H9 (cell line): ENCODE results near the gene GGT6. TPM values are rescaled to one million over a fixed set of nuclear protein-coding genes. Genes with fewer than 3 reads are reported as not detected.

Source experiments
- DNase-seq: peaks from one replicate; pipeline ENCODE4 v3.0.0-alpha.2; 2017
- H2AFZ ChIP-seq: one replicate; pipeline ENCODE4 v1.6.1; 2013; ENCODE audit warnings: mild to moderate bottlenecking, low read length, control low read depth, moderate library complexity
- H2AK5ac ChIP-seq: 2 replicates; pipeline ENCODE4 v1.6.1; 2013; ENCODE audit warnings: low read length, control low read depth, mixed read lengths; ENCODE audit not compliant: insufficient read length
- H2BK120ac ChIP-seq: one replicate; pipeline ENCODE4 v1.6.1; 2013; ENCODE audit warnings: low read depth, mild to moderate bottlenecking, low read length, control low read depth, inconsistent platforms; ENCODE audit not compliant: poor library complexity, severe bottlenecking
- H2BK12ac ChIP-seq: 2 replicates; pipeline ENCODE4 v1.6.1; 2013; ENCODE audit warnings: low read length, control low read depth, mixed read lengths, low read depth; ENCODE audit not compliant: insufficient read length
- H2BK15ac ChIP-seq: 2 replicates; pipeline ENCODE4 v1.6.1; 2013; ENCODE audit warnings: low read depth, low read length, control low read depth
- H2BK20ac ChIP-seq: one replicate; pipeline ENCODE4 v1.6.1; 2013; ENCODE audit warnings: low read depth, mild to moderate bottlenecking, low read length, control low read depth, inconsistent platforms; ENCODE audit not compliant: poor library complexity, severe bottlenecking
- H2BK5ac ChIP-seq: 2 replicates; pipeline ENCODE4 v1.6.1; 2013; ENCODE audit warnings: low read length, control low read depth, mixed read lengths; ENCODE audit not compliant: insufficient read length
- H3K14ac ChIP-seq: 2 replicates; pipeline ENCODE4 v1.6.1; 2013; ENCODE audit warnings: low read length, control low read depth; ENCODE audit not compliant: insufficient read depth
- H3K18ac ChIP-seq: 2 replicates; pipeline ENCODE4 v1.6.1; 2013; ENCODE audit warnings: low read depth, mild to moderate bottlenecking, mixed read lengths, low read length, control low read depth; ENCODE audit not compliant: insufficient read length
- H3K23ac ChIP-seq: 2 replicates; pipeline ENCODE4 v1.6.1; 2013; ENCODE audit warnings: low read length, control low read depth, mixed read lengths, low read depth; ENCODE audit not compliant: insufficient read length
- H3K23me2 ChIP-seq: 2 replicates; pipeline ENCODE4 v1.6.1; 2013; ENCODE audit warnings: low read depth, mild to moderate bottlenecking, mixed read lengths, low read length, control low read depth; ENCODE audit not compliant: insufficient read length, poor library complexity, severe bottlenecking
- H3K27ac ChIP-seq: 2 replicates; pipeline ENCODE4 v1.5.1; 2013; ENCODE audit warnings: low read length, control low read depth, mixed read lengths, low read depth; ENCODE audit not compliant: insufficient read length
- H3K27me3 ChIP-seq: 2 replicates; pipeline ENCODE4 v1.6.1; 2013; ENCODE audit warnings: low read length, control low read depth, inconsistent platforms; ENCODE audit not compliant: insufficient read depth
- H3K4ac ChIP-seq: 2 replicates; pipeline ENCODE4 v1.6.1; 2013; ENCODE audit warnings: low read depth, mild to moderate bottlenecking, control low read depth, inconsistent platforms, low read length, moderate library complexity
- H3K4me1 ChIP-seq: 2 replicates; pipeline ENCODE4 v1.6.1; 2013; ENCODE audit warnings: low read length, control low read depth, inconsistent platforms; ENCODE audit not compliant: insufficient read depth
- H3K4me2 ChIP-seq: 2 replicates; pipeline ENCODE4 v1.6.1; 2013; ENCODE audit warnings: low read length, control low read depth, mixed read lengths; ENCODE audit not compliant: insufficient read length, insufficient read depth
- H3K56ac ChIP-seq: 2 replicates; pipeline ENCODE4 v1.6.1; 2013; ENCODE audit warnings: low read depth, mild to moderate bottlenecking, mixed read lengths, low read length, control low read depth; ENCODE audit not compliant: insufficient read length
- H3K79me1 ChIP-seq: 2 replicates; pipeline ENCODE4 v1.6.1; 2013; ENCODE audit warnings: low read depth, mild to moderate bottlenecking, moderate library complexity, low read length, control low read depth, inconsistent platforms; ENCODE audit not compliant: insufficient read depth, poor library complexity, severe bottlenecking
- H3K79me2 ChIP-seq: 2 replicates; pipeline ENCODE4 v1.6.1; 2013; ENCODE audit warnings: low read length, control low read depth, inconsistent platforms; ENCODE audit not compliant: insufficient read depth
- H3K9ac ChIP-seq: 2 replicates; pipeline ENCODE4 v1.6.1; 2013; ENCODE audit warnings: low read length, control low read depth, mixed read lengths; ENCODE audit not compliant: insufficient read length; ENCODE audit errors: extremely low read depth
- H3K9me3 ChIP-seq: one replicate; pipeline ENCODE4 v1.6.1; 2013; ENCODE audit warnings: low read depth, low read length, inconsistent platforms; ENCODE audit not compliant: control insufficient read depth
- H3T11ph ChIP-seq: one replicate; pipeline ENCODE4 v1.6.1; 2013; ENCODE audit warnings: mild to moderate bottlenecking, low read length, control low read depth, inconsistent platforms
- H4K20me1 ChIP-seq: one replicate; pipeline ENCODE4 v1.6.1; 2013; ENCODE audit not compliant: control insufficient read depth, insufficient read length, insufficient read depth
- H4K5ac ChIP-seq: 2 replicates; pipeline ENCODE4 v1.6.1; 2013; ENCODE audit warnings: low read depth, mild to moderate bottlenecking, mixed read lengths, low read length, control low read depth; ENCODE audit not compliant: insufficient read length
- H4K8ac ChIP-seq: replicated peaks from 2 replicates; pipeline ENCODE4 v1.6.1; 2013; ENCODE audit warnings: low read length, control low read depth, mixed read lengths, low read depth; ENCODE audit not compliant: insufficient read length
- H4K91ac ChIP-seq: 2 replicates; pipeline ENCODE4 v1.6.1; 2013; ENCODE audit warnings: low read depth, mild to moderate bottlenecking, moderate library complexity, mixed read lengths, low read length, control low read depth; ENCODE audit not compliant: insufficient read length
- H3K27ac Mint-ChIP-seq, 3 experiments: 2 replicates in 2 of 3; 3 replicates in 1 of 3; pipeline ENCODE4 v1.8.0; 2020 to 2021; ENCODE audit warnings: mixed read lengths in 3 of 3, mild to moderate bottlenecking in 1 of 3, moderate library complexity in 1 of 3
- H3K27me3 Mint-ChIP-seq: 2 replicates; pipeline ENCODE4 v1.8.0; 2021; ENCODE audit warnings: low read depth, mild to moderate bottlenecking, moderate library complexity, mixed read lengths
- H3K36me3 Mint-ChIP-seq, 3 experiments: 2 replicates in 2 of 3; 3 replicates in 1 of 3; pipeline ENCODE4 v1.8.0; 2020 to 2021; ENCODE audit warnings: low read depth in 3 of 3, mixed read lengths in 3 of 3; ENCODE audit not compliant: insufficient read depth in 1 of 3
- H3K4me1 Mint-ChIP-seq, 2 experiments: 2 replicates each; pipeline ENCODE4 v1.8.0; 2020; ENCODE audit warnings: mixed read lengths in 2 of 2
- H3K4me3 Mint-ChIP-seq, 2 experiments: 2 replicates in 1 of 2; 3 replicates in 1 of 2; pipeline ENCODE4 v1.8.0; 2020 to 2021; ENCODE audit warnings: mild to moderate bottlenecking in 2 of 2, mixed read lengths in 2 of 2, moderate library complexity in 1 of 2
- H3K9me3 Mint-ChIP-seq, 2 experiments: 2 replicates in 1 of 2; 3 replicates in 1 of 2; pipeline ENCODE4 v1.8.0; 2020; ENCODE audit warnings: mild to moderate bottlenecking in 2 of 2, mixed read lengths in 2 of 2, moderate library complexity in 1 of 2
- CTCF ChIP-seq: fragments of 200-600 bp; sonication (generic); conservative IDR thresholded peaks from 3 replicates; pipeline ENCODE4 v1.8.0; 2021; ENCODE audit warnings: antibody characterized with exemption, mild to moderate bottlenecking
- WGBS: extraction: QIAGEN DNeasy Blood & Tissue Kit; methylation state at CpG from one replicate; pipeline ENCODE4 v1.1.7; 2013; ENCODE audit warnings: missing lambda C conversion rate, low lambda C conversion rate, mixed read lengths; ENCODE audit not compliant: insufficient read length; ENCODE audit errors: extremely low coverage; 5-methylcytosine and 5-hydroxymethylcytosine counted together
- total RNA-seq: library from RNA; stranded (reverse); gene quantifications from 2 replicates; pipeline ENCODE4 v1.2.1, GENCODE V29; 2021

Gene GGT6
- total RNA-seq, 1 experiment from 2014 or later = 0.17 TPM

- H3K9me3 ChIP-seq = no peaks in the 10 kb centered on the region
- no peak overlapping the region for H2BK12ac ChIP-seq
- no peak overlapping the region for H3K14ac ChIP-seq
- no peak overlapping the region for H2AFZ ChIP-seq
- no peak overlapping the region for H3K56ac ChIP-seq
- H3K4ac ChIP-seq = no peak overlapping the region
- Mint-ChIP-seq H3K4me3 (peak overlapping the region; percentile 10 to 59; a peak in 2 of 5 replicates), H3K36me3 (peaks cover 7 to 42% (median 17%) of the 10 kb centered on the region in 3 experiments; a peak in 6 of 7 replicates), H3K4me1 (peaks cover 19 to 20% of the 10 kb centered on the region in 2 experiments), H3K27ac (no peak overlapping the region; a peak in 1 of 7 replicates), H3K27me3 (peaks cover 39% of the 10 kb centered on the region), H3K9me3 (no peaks in the 10 kb centered on the region)
- H3K27ac ChIP-seq = no peak overlapping the region
- TF ChIP-seq CTCF = no peak
- no peaks in the 10 kb centered on the region; the same call in 1 of the 2 replicates for H3K4me1 ChIP-seq
- no peaks in the 10 kb centered on the region for H3K23me2 ChIP-seq
- WGBS = no CpG with 5 or more reads among the region's 19 CpGs
- DNase-seq = peak; percentile 72
- H3K23ac ChIP-seq = no peak overlapping the region
- H3K4me2 ChIP-seq = peak overlapping the region; percentile 42
- no peak overlapping the region for H4K91ac ChIP-seq
- H2BK20ac ChIP-seq = no peak overlapping the region
- no peak overlapping the region for H2AK5ac ChIP-seq
- H3K18ac ChIP-seq = no peak overlapping the region
- peaks cover 5% of the 10 kb centered on the region for H4K20me1 ChIP-seq
- H2BK120ac ChIP-seq = no peak overlapping the region
- peaks cover 3% of the 10 kb centered on the region; the same call in 1 of the 2 replicates for H3K27me3 ChIP-seq
- H2BK5ac ChIP-seq = no peak overlapping the region
- no peak overlapping the region for H4K5ac ChIP-seq
- no peaks in the 10 kb centered on the region for H3K79me2 ChIP-seq
- H4K8ac ChIP-seq = no peak overlapping the region
- H3T11ph ChIP-seq = no peak overlapping the region
- no peaks in the 10 kb centered on the region for H3K79me1 ChIP-seq
- no peak overlapping the region for H2BK15ac ChIP-seq
- no peak overlapping the region for H3K9ac ChIP-seq
These were observed 24.1 kb downstream of the GGT6 start for GRCh38 chr17:4536259-4536741.
